GM23338 (cell line): ENCODE results near the gene CETN1. TPM values are rescaled to one million over a fixed set of nuclear protein-coding genes. Genes with fewer than 3 reads are reported as not detected.

Experiments used
- ATAC-seq: fragments of 200-7000 bp; cut with Tn5 transposase; 3 replicates; pipeline ENCODE4 v1.9.1; 2020
- DNase-seq: peaks from one replicate; pipeline ENCODE4 v3.0.0-alpha.2; 2015; ENCODE audit warnings: low spot score
- H2AFZ ChIP-seq: fragments of 200-600 bp; sonication (generic); 2 replicates; pipeline ENCODE4 v1.8.0; 2016; ENCODE audit warnings: antibody characterized with exemption, mild to moderate bottlenecking, moderate library complexity
- H3F3A ChIP-seq: fragments of 200-600 bp; sonication (generic); replicated peaks from 2 replicates; pipeline ENCODE4 v1.8.0; 2017; ENCODE audit warnings: antibody characterized with exemption, mixed run types, low read depth
- H3K27ac ChIP-seq: fragments of 200-600 bp; sonication (generic); 2 replicates; pipeline ENCODE4 v1.6.1; 2016; ENCODE audit warnings: low read depth
- H3K27me3 ChIP-seq: fragments of 200-600 bp; sonication (generic); 2 replicates; pipeline ENCODE4 v1.8.0; 2016; ENCODE audit warnings: mild to moderate bottlenecking, mixed run types, moderate library complexity; ENCODE audit not compliant: insufficient read depth
- H3K36me3 ChIP-seq: fragments of 200-600 bp; sonication (generic); 2 replicates; pipeline ENCODE4 v1.8.0; 2016; ENCODE audit warnings: mild to moderate bottlenecking; ENCODE audit not compliant: insufficient read depth
- H3K4me1 ChIP-seq: fragments of 200-600 bp; sonication (generic); 2 replicates; pipeline ENCODE4 v1.8.0; 2016; ENCODE audit warnings: mild to moderate bottlenecking, moderate library complexity; ENCODE audit not compliant: insufficient read depth
- H3K4me2 ChIP-seq: fragments of 200-600 bp; sonication (generic); 2 replicates; pipeline ENCODE4 v1.7.1; 2017; ENCODE audit warnings: mixed run types
- H3K4me3 ChIP-seq: fragments of 200-600 bp; sonication (generic); 2 replicates; pipeline ENCODE4 v1.6.1; 2016; ENCODE audit warnings: mixed run types
- H3K79me2 ChIP-seq: fragments of 200-600 bp; sonication (generic); replicated peaks from 2 replicates; pipeline ENCODE4 v1.8.0; 2017; ENCODE audit warnings: mild to moderate bottlenecking; ENCODE audit not compliant: insufficient read depth
- H3K9me2 ChIP-seq: fragments of 200-600 bp; sonication (generic); 2 replicates; pipeline ENCODE4 v1.8.0; 2017; ENCODE audit not compliant: insufficient read depth
- H4K20me1 ChIP-seq: fragments of 200-600 bp; sonication (generic); replicated peaks from 2 replicates; pipeline ENCODE4 v1.8.0; 2017; ENCODE audit warnings: mild to moderate bottlenecking; ENCODE audit not compliant: insufficient read depth
- H3K27ac Mint-ChIP-seq: 2 replicates; pipeline ENCODE4 v1.8.0; 2020; ENCODE audit warnings: inconsistent platforms, mild to moderate bottlenecking, moderate library complexity, mixed read lengths
- H3K27me3 Mint-ChIP-seq: 3 replicates; pipeline ENCODE4 v1.8.0; 2022; ENCODE audit warnings: low read depth, mild to moderate bottlenecking, moderate library complexity, mixed read lengths, inconsistent platforms; ENCODE audit not compliant: insufficient read depth, poor library complexity
- H3K36me3 Mint-ChIP-seq: 3 replicates; pipeline ENCODE4 v1.8.0; 2021; ENCODE audit warnings: low read depth, mild to moderate bottlenecking, inconsistent platforms, moderate library complexity, mixed read lengths
- H3K4me1 Mint-ChIP-seq: 3 replicates; pipeline ENCODE4 v1.8.0; 2020; ENCODE audit warnings: mild to moderate bottlenecking, inconsistent platforms, mixed read lengths
- H3K4me3 Mint-ChIP-seq: 3 replicates; pipeline ENCODE4 v1.8.0; 2021; ENCODE audit warnings: moderate library complexity, mild to moderate bottlenecking, inconsistent platforms, mixed read lengths
- H3K9me3 Mint-ChIP-seq: 3 replicates; pipeline ENCODE4 v1.8.0; 2020; ENCODE audit warnings: moderate library complexity, mild to moderate bottlenecking, inconsistent platforms, mixed read lengths
- CREB1 ChIP-seq: fragments of 250-450 bp; sonication (Bioruptor Pico); IDR thresholded peaks from 2 replicates; pipeline ENCODE4 v1.5.0; 2020; ENCODE audit warnings: low read depth, mild to moderate bottlenecking, moderate library complexity
- EZH2 ChIP-seq: fragments of 200-600 bp; sonication (generic); IDR thresholded peaks from one replicate; pipeline ENCODE4 v1.8.0; 2017; ENCODE audit warnings: antibody characterized with exemption, mild to moderate bottlenecking, low read depth; ENCODE audit not compliant: unreplicated experiment
- EZH2phosphoT487 ChIP-seq: fragments of 200-600 bp; sonication (generic); IDR thresholded peaks from one replicate; pipeline ENCODE4 v1.8.1; 2018; ENCODE audit warnings: antibody characterized with exemption; ENCODE audit not compliant: unreplicated experiment
- JUNB ChIP-seq: IDR thresholded peaks from one replicate; pipeline ENCODE4 v1.6.1; 2016; ENCODE audit warnings: antibody characterized with exemption; ENCODE audit not compliant: unreplicated experiment
- NANOG ChIP-seq: IDR thresholded peaks from 2 replicates; pipeline ENCODE4 v1.6.1; 2016; ENCODE audit warnings: antibody characterized with exemption, borderline replicate concordance
- POLR2AphosphoS5 ChIP-seq: IDR thresholded peaks from 2 replicates; pipeline ENCODE4 v1.6.1; 2016; ENCODE audit warnings: antibody characterized with exemption, low read depth
- REST ChIP-seq: IDR thresholded peaks from one replicate; pipeline ENCODE4 v1.6.1; 2018; ENCODE audit warnings: antibody characterized with exemption; ENCODE audit not compliant: unreplicated experiment
- STAT1 ChIP-seq: IDR thresholded peaks from one replicate; pipeline ENCODE4 v1.6.1; 2016; ENCODE audit warnings: antibody characterized with exemption; ENCODE audit not compliant: unreplicated experiment
- ZNF114 ChIP-seq: fragments of 250-450 bp; sonication (Bioruptor Pico); IDR thresholded peaks from 2 replicates; pipeline ENCODE4 v1.5.0; 2020; ENCODE audit warnings: mild to moderate bottlenecking, moderate library complexity
- ZNF331 ChIP-seq: fragments of 250-450 bp; sonication (Bioruptor Pico); IDR thresholded peaks from 2 replicates; pipeline ENCODE4 v1.5.0; 2020; ENCODE audit warnings: low read depth, mild to moderate bottlenecking, moderate library complexity
- polyA plus RNA-seq: library from polyadenylated mRNA; unstranded; fragments of >200 nt; fragmentation: Nextera tagmentation; extraction: Ambion mirVana; gene quantifications from 2 replicates; pipeline ENCODE4 v1.2.1, GENCODE V29; 2016
- total RNA-seq: library from RNA; depleted of rRNA; stranded (reverse); fragments of >200 nt; shearing (Covaris generic); gene quantifications from 2 replicates; pipeline ENCODE4 v1.2.3, GENCODE V29; 2014
- TF ChIP-seq, protein P1 (sequence below): fragments of 250-450 bp; sonication (Bioruptor Pico); IDR thresholded peaks from 2 replicates; pipeline ENCODE4 v1.5.0; 2020; ENCODE audit warnings: mild to moderate bottlenecking, moderate library complexity
- TF ChIP-seq, protein P2 (sequence below): IDR thresholded peaks from 2 replicates; pipeline ENCODE4 v1.6.1; 2016; ENCODE audit warnings: antibody characterized with exemption
- TF ChIP-seq, protein P3 (sequence below), 2 experiments: fragments of 200-600 bp in 1 of 2; sonication (generic) in 1 of 2; conservative IDR thresholded peaks; 2 replicates each; pipeline versions ENCODE4 v1.5.1 to v1.6.1; 2016 to 2017; ENCODE audit warnings: antibody characterized with exemption in 2 of 2, low read depth in 2 of 2, mild to moderate bottlenecking in 2 of 2, moderate library complexity in 1 of 2

The CETN1 gene
- total and polyA plus RNA-seq, 2 experiments from 2014 or later, result not detected

DNA sequence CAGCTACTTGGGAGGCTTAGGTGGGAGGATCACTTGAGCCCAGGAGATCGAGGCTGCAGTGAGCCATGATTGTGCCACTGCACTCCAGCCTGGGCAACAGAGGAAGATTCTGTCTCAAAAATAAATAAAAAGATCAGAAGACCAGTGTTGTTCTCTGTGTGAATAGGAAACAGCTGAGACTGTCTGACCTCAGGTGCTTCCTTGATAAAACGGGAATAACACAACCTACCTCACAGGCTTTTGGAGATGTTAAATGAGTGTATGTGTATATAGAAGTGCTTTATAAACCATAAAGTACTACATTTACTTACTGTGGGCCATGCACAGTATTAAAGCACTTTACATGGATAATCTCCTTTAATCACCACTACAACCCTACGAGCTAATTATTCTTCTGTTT, 9.9 kb upstream of the CETN1 start:
- H3K36me3 ChIP-seq, result no peaks in the 10 kb centered on the region
- no peaks in the 10 kb centered on the region for H3K27me3 ChIP-seq
- H3K27me3 Mint-ChIP-seq, result no peaks in the 10 kb centered on the region
- peaks cover 34% of the 10 kb centered on the region for H3K4me1 Mint-ChIP-seq
- no peak for DNase-seq
- peaks cover 34% of the 10 kb centered on the region for H3K4me1 ChIP-seq
- no peaks in the 10 kb centered on the region for H4K20me1 ChIP-seq
- no peak for ATAC-seq
- H2AFZ ChIP-seq, result no peak overlapping the region
- no peaks in the 10 kb centered on the region for H3K9me2 ChIP-seq
- TF ChIP-seq REST (no peak), POLR2AphosphoS5 (no peak), NANOG (no peak), ZNF114 (CRISPR knock-in tag) (no peak), EZH2 (no peak), EZH2phosphoT487 (no peak), JUNB (no peak), ZNF331 (CRISPR knock-in tag) (no peak), STAT1 (no peak), CREB1 (CRISPR knock-in tag) (no peak)
- TF ChIP-seq, protein P1, sequence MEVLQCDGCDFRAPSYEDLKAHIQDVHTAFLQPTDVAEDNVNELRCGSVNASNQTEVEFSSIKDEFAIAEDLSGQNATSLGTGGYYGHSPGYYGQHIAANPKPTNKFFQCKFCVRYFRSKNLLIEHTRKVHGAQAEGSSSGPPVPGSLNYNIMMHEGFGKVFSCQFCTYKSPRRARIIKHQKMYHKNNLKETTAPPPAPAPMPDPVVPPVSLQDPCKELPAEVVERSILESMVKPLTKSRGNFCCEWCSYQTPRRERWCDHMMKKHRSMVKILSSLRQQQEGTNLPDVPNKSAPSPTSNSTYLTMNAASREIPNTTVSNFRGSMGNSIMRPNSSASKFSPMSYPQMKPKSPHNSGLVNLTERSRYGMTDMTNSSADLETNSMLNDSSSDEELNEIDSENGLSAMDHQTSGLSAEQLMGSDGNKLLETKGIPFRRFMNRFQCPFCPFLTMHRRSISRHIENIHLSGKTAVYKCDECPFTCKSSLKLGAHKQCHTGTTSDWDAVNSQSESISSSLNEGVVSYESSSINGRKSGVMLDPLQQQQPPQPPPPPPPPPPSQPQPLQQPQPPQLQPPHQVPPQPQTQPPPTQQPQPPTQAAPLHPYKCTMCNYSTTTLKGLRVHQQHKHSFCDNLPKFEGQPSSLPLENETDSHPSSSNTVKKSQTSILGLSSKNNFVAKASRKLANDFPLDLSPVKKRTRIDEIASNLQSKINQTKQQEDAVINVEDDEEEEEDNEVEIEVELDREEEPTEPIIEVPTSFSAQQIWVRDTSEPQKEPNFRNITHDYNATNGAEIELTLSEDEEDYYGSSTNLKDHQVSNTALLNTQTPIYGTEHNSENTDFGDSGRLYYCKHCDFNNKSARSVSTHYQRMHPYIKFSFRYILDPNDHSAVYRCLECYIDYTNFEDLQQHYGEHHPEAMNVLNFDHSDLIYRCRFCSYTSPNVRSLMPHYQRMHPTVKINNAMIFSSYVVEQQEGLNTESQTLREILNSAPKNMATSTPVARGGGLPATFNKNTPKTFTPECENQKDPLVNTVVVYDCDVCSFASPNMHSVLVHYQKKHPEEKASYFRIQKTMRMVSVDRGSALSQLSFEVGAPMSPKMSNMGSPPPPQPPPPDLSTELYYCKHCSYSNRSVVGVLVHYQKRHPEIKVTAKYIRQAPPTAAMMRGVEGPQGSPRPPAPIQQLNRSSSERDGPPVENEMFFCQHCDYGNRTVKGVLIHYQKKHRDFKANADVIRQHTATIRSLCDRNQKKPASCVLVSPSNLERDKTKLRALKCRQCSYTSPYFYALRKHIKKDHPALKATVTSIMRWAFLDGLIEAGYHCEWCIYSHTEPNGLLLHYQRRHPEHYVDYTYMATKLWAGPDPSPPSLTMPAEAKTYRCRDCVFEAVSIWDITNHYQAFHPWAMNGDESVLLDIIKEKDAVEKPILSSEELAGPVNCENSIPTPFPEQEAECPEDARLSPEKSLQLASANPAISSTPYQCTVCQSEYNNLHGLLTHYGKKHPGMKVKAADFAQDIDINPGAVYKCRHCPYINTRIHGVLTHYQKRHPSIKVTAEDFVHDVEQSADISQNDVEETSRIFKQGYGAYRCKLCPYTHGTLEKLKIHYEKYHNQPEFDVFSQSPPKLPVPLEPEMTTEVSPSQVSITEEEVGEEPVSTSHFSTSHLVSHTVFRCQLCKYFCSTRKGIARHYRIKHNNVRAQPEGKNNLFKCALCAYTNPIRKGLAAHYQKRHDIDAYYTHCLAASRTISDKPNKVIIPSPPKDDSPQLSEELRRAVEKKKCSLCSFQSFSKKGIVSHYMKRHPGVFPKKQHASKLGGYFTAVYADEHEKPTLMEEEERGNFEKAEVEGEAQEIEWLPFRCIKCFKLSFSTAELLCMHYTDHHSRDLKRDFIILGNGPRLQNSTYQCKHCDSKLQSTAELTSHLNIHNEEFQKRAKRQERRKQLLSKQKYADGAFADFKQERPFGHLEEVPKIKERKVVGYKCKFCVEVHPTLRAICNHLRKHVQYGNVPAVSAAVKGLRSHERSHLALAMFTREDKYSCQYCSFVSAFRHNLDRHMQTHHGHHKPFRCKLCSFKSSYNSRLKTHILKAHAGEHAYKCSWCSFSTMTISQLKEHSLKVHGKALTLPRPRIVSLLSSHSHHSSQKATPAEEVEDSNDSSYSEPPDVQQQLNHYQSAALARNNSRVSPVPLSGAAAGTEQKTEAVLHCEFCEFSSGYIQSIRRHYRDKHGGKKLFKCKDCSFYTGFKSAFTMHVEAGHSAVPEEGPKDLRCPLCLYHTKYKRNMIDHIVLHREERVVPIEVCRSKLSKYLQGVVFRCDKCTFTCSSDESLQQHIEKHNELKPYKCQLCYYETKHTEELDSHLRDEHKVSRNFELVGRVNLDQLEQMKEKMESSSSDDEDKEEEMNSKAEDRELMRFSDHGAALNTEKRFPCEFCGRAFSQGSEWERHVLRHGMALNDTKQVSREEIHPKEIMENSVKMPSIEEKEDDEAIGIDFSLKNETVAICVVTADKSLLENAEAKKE (CRISPR knock-in tag), result no peak
- TF ChIP-seq, protein P2, sequence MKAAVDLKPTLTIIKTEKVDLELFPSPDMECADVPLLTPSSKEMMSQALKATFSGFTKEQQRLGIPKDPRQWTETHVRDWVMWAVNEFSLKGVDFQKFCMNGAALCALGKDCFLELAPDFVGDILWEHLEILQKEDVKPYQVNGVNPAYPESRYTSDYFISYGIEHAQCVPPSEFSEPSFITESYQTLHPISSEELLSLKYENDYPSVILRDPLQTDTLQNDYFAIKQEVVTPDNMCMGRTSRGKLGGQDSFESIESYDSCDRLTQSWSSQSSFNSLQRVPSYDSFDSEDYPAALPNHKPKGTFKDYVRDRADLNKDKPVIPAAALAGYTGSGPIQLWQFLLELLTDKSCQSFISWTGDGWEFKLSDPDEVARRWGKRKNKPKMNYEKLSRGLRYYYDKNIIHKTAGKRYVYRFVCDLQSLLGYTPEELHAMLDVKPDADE, result no peak
- TF ChIP-seq, protein P3, sequence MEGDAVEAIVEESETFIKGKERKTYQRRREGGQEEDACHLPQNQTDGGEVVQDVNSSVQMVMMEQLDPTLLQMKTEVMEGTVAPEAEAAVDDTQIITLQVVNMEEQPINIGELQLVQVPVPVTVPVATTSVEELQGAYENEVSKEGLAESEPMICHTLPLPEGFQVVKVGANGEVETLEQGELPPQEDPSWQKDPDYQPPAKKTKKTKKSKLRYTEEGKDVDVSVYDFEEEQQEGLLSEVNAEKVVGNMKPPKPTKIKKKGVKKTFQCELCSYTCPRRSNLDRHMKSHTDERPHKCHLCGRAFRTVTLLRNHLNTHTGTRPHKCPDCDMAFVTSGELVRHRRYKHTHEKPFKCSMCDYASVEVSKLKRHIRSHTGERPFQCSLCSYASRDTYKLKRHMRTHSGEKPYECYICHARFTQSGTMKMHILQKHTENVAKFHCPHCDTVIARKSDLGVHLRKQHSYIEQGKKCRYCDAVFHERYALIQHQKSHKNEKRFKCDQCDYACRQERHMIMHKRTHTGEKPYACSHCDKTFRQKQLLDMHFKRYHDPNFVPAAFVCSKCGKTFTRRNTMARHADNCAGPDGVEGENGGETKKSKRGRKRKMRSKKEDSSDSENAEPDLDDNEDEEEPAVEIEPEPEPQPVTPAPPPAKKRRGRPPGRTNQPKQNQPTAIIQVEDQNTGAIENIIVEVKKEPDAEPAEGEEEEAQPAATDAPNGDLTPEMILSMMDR (conservative IDR thresholded peaks at IDR 0.05; ENCODE audit: low read depth in 2 of 2), result no peak
- H3K9me3 Mint-ChIP-seq, result no peaks in the 10 kb centered on the region; the same call in 2 of the 3 replicates
- H3K36me3 Mint-ChIP-seq, result no peaks in the 10 kb centered on the region
- no peaks in the 10 kb centered on the region for H3F3A ChIP-seq
- H3K27ac Mint-ChIP-seq, result no peak overlapping the region
- H3K27ac ChIP-seq, result no peak overlapping the region
- H3K4me3 Mint-ChIP-seq, result no peak overlapping the region
- no peak overlapping the region for H3K4me2 ChIP-seq
- H3K4me3 ChIP-seq, result no peak overlapping the region
- no peaks in the 10 kb centered on the region for H3K79me2 ChIP-seq
